Activated naive CD4-positive, alpha-beta T cell treated with anti-CD3 and anti-CD28 coated beads, Interleukin-2, amount 10 ng/mL, durations not matched to agents 7 days and 5 days (primary cell): ENCODE measurements around the gene MUS81.
A peak's percentile ranks its signal among the peaks of the same experiment; 100 is the strongest.

Experiments
- CTCF ChIA-PET: fragments of 350-600 bp; sonication (Branson Sonifier 250); formaldehyde crosslinking; loops from one replicate; lab custom pipeline; 2021; ENCODE audit warnings: antibody characterized with exemption; lab: Charles Lee
- DNase-seq: peaks from one replicate; pipeline ENCODE4 v3.0.0-alpha.2; 2020
- H3K27ac Mint-ChIP-seq: one replicate; pipeline ENCODE4 v1.8.0; 2021; ENCODE audit warnings: mild to moderate bottlenecking, moderate library complexity, mixed read lengths
- H3K27me3 Mint-ChIP-seq: one replicate; pipeline ENCODE4 v1.8.0; 2021; ENCODE audit warnings: mild to moderate bottlenecking, mixed read lengths
- H3K36me3 Mint-ChIP-seq: one replicate; pipeline ENCODE4 v1.8.0; 2021; ENCODE audit warnings: mixed read lengths
- H3K4me1 Mint-ChIP-seq: one replicate; pipeline ENCODE4 v1.8.0; 2021; ENCODE audit warnings: mixed read lengths
- H3K4me3 Mint-ChIP-seq: one replicate; pipeline ENCODE4 v1.8.0; 2021; ENCODE audit warnings: mild to moderate bottlenecking, moderate library complexity, mixed read lengths
- H3K9me3 Mint-ChIP-seq: one replicate; pipeline ENCODE4 v1.8.0; 2021; ENCODE audit warnings: mixed read lengths

MUS81 gene

DNA sequence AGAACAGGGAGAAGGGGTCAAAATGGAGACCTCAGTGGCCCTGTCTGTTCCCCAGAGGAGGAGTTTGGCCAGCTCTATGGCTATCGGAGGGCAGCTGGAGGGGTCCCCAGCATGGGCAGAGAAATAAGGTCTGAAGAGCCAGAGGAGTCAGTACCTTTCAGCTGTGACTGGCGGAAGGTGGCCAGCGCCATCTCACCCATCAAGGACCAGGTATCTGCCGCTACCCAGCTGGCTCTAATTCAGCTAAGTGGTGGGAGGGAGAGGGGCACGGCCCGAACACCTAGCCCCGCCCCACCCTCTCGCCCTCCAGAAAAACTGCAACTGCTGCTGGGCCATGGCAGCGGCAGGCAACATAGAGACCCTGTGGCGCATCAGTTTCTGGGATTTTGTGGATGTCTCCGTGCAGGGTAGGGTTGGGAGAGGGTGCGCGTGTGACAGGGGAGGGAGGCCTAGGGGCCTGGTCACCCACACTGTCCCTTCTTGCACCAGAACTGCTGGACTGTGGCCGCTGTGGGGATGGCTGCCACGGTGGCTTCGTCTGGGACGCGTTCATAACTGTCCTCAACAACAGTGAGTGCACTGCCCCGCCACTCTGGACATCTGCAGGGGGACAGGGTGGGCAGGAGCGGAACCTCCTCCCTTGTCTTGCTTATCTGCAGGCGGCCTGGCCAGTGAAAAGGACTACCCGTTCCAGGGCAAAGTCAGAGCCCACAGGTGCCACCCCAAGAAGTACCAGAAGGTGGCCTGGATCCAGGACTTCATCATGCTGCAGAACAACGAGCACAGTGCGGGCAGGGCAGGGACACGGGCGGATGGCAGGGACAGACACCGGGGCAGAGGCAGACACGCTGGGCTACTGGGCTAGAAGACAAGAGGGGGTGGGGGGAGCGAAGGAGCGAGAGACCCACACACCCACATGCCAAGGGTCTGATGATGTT is 22.2 kb downstream of the MUS81 start:
- DNase-seq: no peak
- H3K36me3 Mint-ChIP-seq: peaks cover 31% of the 10 kb centered on the region
- H3K27me3 Mint-ChIP-seq: no peaks in the 10 kb centered on the region

DNA sequence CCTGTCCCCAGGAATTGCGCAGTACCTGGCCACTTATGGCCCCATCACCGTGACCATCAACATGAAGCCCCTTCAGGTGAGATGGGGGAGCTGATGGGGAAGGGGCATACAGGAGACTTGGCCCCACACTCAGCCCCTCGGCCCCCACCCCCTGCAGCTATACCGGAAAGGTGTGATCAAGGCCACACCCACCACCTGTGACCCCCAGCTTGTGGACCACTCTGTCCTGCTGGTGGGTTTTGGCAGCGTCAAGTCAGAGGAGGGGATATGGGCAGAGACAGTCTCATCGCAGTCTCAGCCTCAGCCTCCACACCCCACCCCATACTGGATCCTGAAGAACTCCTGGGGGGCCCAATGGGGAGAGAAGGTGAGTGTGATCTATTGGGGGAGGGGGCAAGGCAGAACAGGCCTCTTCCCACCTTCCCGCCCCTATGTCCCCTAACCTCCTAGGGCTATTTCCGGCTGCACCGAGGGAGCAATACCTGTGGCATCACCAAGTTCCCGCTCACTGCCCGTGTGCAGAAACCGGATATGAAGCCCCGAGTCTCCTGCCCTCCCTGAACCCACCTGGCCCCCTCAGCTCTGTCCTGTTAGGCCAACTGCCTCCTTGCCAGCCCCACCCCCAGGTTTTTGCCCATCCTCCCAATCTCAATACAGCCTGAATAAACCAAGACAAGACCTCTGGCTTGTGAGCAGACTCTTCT is 23.0 kb downstream of the MUS81 start:
- Mint-ChIP-seq H3K4me3 (no peak overlapping the region), H3K27ac (no peak overlapping the region), H3K36me3 (peaks cover 34% of the 10 kb centered on the region), H3K27me3 (no peaks in the 10 kb centered on the region), H3K9me3 (no peaks in the 10 kb centered on the region), H3K4me1 (peaks cover 70% of the 10 kb centered on the region)
- no peak for DNase-seq
- CTCF ChIA-PET: interaction anchor here (0.7 to 10.9 kb wide), 13 partner anchors 9 to 171 kb away, joined by 3 to 142 read pairs (median 14); partner anchors contain the start of genes CFL1, FOSL1, KAT5 and MUS81

More for the DNA sequence above, 22.2 kb downstream of the MUS81 start:
- H3K27ac Mint-ChIP-seq: peak overlapping the region; percentile 16
- CTCF ChIA-PET: interaction anchor here (1.4 to 10.9 kb wide), 6 partner anchors 8 to 106 kb away, joined by 4 to 142 read pairs (median 57); partner anchors contain the start of genes CCDC85B, CFL1, FOSL1 and MUS81
- no peak overlapping the region for H3K4me3 Mint-ChIP-seq
- no peaks in the 10 kb centered on the region for H3K9me3 Mint-ChIP-seq
- peaks cover 68% of the 10 kb centered on the region for H3K4me1 Mint-ChIP-seq

DNA sequence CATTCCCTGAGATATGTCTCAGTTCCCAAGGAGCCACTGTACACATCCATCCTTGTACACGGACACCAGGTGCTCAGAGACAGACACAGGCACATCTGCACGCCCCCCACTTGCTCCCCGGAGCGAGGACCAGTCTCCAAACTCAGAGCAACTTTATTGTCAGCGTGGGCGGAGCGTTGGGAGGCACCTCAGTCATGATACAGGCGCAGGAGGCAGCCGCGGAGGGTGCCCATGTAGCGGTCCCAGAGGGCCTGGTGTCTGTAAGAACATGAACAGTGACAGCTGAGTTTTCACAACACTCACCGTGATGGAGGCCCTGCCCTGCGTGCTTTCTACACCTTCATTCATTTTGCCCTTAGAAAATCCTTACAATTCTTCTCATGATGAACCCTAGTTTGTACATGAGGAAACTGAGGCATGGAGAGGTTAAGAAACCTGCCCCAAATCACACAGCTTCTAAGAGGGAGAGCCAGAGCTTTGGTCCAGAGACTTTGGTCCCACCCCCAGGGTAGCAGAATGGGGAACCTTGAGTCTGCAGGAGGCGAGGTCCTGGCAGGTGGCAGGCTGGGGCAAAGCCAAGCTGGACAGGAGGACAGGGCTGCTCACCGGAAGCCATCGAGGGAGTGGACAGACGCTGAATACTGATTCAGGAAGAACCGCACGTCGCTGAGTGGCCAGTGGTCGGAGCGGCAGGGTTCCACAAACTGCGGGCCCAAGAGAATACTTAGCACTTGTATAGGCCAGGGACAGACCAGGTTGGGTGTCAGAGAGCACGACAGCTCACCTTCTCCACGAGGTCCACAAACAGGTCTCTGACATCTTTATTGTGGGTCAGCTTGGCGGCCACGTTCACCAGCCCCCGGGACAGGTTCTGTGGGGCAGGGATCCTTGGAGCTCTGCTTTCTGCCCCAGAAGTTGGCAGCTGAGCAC is 23.8 kb downstream of the MUS81 start:
- DNase-seq: no peak
- H3K36me3 Mint-ChIP-seq: peaks cover 35% of the 10 kb centered on the region
- no peak overlapping the region for H3K4me3 Mint-ChIP-seq
- H3K27me3 Mint-ChIP-seq: no peaks in the 10 kb centered on the region
- CTCF ChIA-PET: interaction anchor here (0.6 to 10.9 kb wide), 34 partner anchors 10 to 172 kb away, joined by 3 to 142 read pairs (median 6); partner anchors contain the start of genes C11orf68, CATSPER1, CFL1 and FOSL1
- no peaks in the 10 kb centered on the region for H3K9me3 Mint-ChIP-seq
- H3K4me1 Mint-ChIP-seq: peaks cover 71% of the 10 kb centered on the region
- H3K27ac Mint-ChIP-seq: peak overlapping the region; percentile 58

DNA sequence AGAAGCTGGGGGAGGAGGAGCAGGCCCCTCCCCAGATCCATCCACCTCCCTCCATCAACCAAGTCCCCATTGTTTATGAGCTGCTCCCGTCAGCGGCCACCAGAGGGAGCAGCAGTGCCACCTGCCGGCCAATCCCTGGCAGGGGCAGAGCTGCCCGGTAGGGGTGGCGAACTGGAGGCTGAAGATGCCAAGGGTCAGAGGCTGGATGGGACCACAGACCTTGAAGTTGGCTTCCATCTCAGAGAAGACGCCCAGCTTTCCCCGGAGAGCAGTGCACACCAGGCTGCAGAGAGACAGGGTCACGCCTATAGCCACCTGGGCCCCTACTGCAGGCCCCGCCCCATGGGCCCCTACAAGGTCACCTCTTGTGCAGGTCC is 24.5 kb downstream of the MUS81 start:
- Mint-ChIP-seq H3K36me3 (peaks cover 35% of the 10 kb centered on the region), H3K4me3 (no peak overlapping the region), H3K27ac (peak overlapping the region; percentile 58), H3K4me1 (peaks cover 71% of the 10 kb centered on the region), H3K27me3 (no peaks in the 10 kb centered on the region), H3K9me3 (no peaks in the 10 kb centered on the region)
- peak; percentile 88 for DNase-seq
- CTCF ChIA-PET: interaction anchor here (0.6 to 10.9 kb wide), 35 partner anchors 8 to 173 kb away, joined by 3 to 142 read pairs (median 7); partner anchors contain the start of genes C11orf68, CATSPER1, CFL1 and FOSL1

DNA sequence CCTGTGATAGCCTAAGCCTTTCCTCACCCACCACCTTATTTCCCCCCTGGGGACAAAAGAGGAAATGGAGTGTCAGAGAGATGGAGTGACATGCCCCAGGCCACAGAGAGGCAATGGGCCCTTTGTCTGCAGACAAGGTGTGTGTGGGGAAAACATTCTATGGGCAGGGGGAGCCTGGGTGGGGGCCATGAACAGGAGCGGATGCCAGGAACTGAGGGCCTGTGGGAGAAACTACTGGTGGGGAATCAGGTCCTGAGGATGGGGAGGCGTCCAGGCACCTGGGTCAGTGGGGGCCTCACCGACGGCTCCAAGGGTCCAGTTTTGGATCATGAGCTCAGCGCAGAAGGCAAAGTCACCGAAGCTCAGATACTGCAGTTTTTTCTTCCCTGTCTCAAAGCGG is 25.0 kb downstream of the MUS81 start:
- peak overlapping the region; percentile 58 for H3K27ac Mint-ChIP-seq
- H3K27me3 Mint-ChIP-seq: no peaks in the 10 kb centered on the region
- CTCF ChIA-PET: interaction anchor here (0.8 to 10.9 kb wide), 33 partner anchors 8 to 173 kb away, joined by 3 to 142 read pairs (median 7); partner anchors contain the start of genes BANF1, C11orf68, CATSPER1 and CFL1
- no peak overlapping the region for H3K4me3 Mint-ChIP-seq
- no peaks in the 10 kb centered on the region for H3K9me3 Mint-ChIP-seq
- H3K4me1 Mint-ChIP-seq: peaks cover 72% of the 10 kb centered on the region
- DNase-seq: no peak
- peaks cover 35% of the 10 kb centered on the region for H3K36me3 Mint-ChIP-seq

DNA sequence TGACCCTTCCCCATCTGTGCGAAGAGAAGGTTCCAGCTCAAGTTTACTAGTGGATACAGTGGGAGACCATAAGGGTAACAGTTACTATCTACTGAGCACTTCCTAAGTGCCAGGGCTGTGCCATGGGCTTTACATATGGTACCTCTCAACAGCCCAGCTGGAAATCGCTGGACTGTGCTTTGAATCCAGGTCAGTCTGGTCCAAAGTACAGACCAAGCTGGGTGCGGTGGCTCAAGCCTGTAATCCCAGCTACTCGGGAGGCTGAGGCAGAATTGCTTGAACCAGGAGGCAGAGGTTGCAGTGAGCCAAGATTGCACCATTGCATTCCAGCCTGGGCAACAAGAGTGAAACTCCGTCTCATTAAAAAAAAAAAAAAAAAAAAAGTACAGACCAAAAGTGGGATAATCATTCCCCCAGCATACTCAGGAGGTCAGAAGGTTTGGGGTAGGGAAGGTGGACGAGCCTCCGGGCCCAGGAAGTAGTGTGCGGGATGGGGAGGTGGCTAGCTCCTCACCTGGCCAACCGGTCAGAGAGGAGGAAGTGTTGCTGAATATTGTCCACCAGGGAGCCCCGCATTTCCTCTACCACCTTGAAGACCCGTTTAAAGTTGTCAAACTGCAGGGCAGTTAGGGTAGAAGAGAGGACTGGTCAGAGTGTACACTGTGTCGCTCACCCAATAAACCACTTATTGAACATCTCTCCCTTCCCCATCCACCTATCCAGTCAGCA is 25.7 kb downstream of the MUS81 start:
- CTCF ChIA-PET: interaction anchor here (0.8 to 10.9 kb wide), 22 partner anchors 8 to 174 kb away, joined by 3 to 142 read pairs (median 10); partner anchors contain the start of genes BANF1, CATSPER1, CFL1 and EIF1AD
- Mint-ChIP-seq H3K4me1 (peaks cover 66% of the 10 kb centered on the region), H3K27me3 (no peaks in the 10 kb centered on the region), H3K9me3 (no peaks in the 10 kb centered on the region), H3K27ac (no peak overlapping the region), H3K4me3 (peak overlapping the region; percentile 96), H3K36me3 (peaks cover 35% of the 10 kb centered on the region)
- DNase-seq: no peak

DNA sequence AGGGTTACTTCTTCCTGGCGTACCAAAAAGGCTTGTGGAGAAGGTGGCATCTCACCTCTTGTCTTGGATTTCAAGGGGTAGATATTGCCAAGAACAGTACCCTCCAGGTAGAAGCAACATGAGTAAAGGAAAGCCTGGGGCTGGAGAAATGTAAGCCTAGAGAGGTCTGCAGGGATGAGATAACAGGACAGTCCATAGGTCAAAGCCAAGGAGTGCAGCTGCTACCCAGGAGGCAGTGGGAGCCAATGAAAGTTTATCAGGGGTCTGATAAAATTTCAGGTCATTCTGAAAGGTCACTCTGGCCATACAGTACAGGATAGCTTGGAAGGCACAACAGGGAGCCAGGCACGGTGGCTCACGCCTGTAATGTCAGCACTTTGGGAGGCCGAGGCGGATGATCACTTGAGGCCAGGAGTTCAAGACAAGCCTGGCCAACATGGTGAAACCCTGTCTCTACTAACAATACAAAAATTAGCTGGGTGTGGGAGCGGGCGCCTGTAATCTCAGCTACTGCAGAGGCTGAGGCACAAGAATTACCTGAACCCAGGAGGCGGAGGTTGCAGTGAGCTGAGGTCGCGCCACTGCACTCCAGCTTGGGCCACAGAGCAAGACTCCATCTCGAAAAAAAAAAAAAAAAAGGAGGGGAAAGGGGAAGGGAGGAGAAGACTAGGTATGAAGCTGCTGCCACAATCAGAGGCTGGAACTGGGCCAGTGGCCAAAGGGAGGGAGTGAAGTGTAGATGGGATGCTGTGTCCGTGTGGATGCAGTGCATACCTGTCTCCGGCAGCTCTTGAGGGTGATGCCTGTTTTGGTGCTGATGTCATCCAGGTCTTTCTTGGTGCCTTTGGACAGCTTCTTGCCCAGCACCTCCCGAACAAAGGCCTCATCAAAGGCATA is 26.8 kb downstream of the MUS81 start:
- Mint-ChIP-seq H3K4me1 (peaks cover 63% of the 10 kb centered on the region), H3K36me3 (peaks cover 35% of the 10 kb centered on the region), H3K27me3 (no peaks in the 10 kb centered on the region), H3K4me3 (peak overlapping the region; percentile 96), H3K27ac (peak overlapping the region; percentile 76), H3K9me3 (no peaks in the 10 kb centered on the region)
- no peak for DNase-seq
- CTCF ChIA-PET: interaction anchor here (0.7 to 10.9 kb wide), 13 partner anchors 9 to 176 kb away, joined by 3 to 142 read pairs (median 7); partner anchors contain the start of genes CFL1, FOSL1, KAT5 and MUS81

DNA sequence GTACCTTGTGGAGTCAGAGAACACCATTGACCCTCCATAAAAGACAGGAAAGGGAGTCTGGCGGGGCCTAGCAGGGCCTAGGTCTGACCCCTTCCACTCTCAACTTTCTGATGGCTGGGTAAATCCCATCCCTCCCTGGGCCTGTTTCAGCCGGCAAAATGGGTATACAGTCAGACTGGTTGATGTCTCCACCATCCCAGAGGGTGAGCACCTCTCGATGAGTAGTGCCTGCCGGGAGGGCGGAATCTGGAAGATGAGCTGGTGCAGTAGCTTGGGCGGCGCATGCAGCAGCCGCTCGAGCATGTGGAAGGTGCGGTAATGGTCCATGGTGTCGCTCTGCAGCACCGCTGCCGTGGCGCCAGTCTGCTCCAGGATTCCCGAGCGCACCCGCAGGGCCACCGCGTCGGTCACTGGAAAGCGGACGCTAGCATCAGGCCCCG is 27.5 kb downstream of the MUS81 start:
- no peaks in the 10 kb centered on the region for H3K9me3 Mint-ChIP-seq
- peak overlapping the region; percentile 94 for H3K27ac Mint-ChIP-seq
- peak overlapping the region; percentile 96 for H3K4me3 Mint-ChIP-seq
- no peak for DNase-seq
- CTCF ChIA-PET: interaction anchor here (0.7 to 10.9 kb wide), 21 partner anchors 10 to 176 kb away, joined by 3 to 142 read pairs (median 6); partner anchors contain the start of genes C11orf68, CFL1, FOSL1 and KAT5
- H3K27me3 Mint-ChIP-seq: no peaks in the 10 kb centered on the region
- peaks cover 41% of the 10 kb centered on the region for H3K36me3 Mint-ChIP-seq
- peaks cover 69% of the 10 kb centered on the region for H3K4me1 Mint-ChIP-seq

DNA sequence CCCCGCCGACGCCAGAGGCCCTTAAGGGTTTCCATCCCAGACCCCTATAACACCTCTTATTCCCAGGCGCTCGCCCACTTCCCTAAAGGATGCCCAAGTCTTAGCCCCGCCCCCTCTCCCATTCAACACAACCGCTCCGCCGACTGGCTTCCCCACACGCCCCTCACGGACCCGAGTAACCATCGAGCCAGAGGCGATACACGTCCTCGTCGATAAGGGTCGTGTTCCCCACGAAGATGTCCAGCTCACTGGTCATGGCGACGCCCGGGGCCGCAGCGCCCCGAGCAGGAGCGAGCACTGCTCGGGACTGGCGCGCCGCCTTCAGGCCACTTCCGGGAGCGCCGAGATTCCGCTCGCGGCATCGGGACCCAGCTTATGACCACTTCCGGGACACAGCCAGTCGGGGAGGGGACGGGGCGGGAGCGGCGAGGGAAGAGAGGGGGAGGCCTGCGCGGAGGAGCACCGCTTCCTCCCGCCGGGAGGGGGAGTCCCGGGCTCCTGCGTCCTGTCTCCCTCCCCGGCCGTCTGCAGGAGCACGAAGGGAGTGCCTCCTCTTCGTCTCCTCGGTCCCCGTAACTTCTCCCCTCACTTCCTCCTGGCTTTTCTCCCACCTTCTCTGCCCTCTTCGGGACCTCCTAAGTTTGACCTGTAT is 28.1 kb downstream of the MUS81 start, which contains the start of gene FIBP:
TSS of gene FIBP (minus strand) at position 309 of the 652 bp plus-strand sequence. CDS start at position 256, 53 bp downstream.
- H3K4me1 Mint-ChIP-seq: peaks cover 74% of the 10 kb centered on the region
- H3K36me3 Mint-ChIP-seq: peaks cover 41% of the 10 kb centered on the region
- CTCF ChIA-PET: interaction anchor here (0.6 to 10.9 kb wide), 25 partner anchors 9 to 193 kb away, joined by 3 to 142 read pairs (median 5); partner anchors contain the start of genes C11orf68, CFL1, FOSL1 and KAT5
- no peaks in the 10 kb centered on the region for H3K9me3 Mint-ChIP-seq
- H3K27me3 Mint-ChIP-seq: no peaks in the 10 kb centered on the region
- DNase-seq: peak; percentile 98
- peak within 1 kb of the TSS; percentile 94 for H3K27ac Mint-ChIP-seq
- peak within 1 kb of the TSS; percentile 96 for H3K4me3 Mint-ChIP-seq

DNA sequence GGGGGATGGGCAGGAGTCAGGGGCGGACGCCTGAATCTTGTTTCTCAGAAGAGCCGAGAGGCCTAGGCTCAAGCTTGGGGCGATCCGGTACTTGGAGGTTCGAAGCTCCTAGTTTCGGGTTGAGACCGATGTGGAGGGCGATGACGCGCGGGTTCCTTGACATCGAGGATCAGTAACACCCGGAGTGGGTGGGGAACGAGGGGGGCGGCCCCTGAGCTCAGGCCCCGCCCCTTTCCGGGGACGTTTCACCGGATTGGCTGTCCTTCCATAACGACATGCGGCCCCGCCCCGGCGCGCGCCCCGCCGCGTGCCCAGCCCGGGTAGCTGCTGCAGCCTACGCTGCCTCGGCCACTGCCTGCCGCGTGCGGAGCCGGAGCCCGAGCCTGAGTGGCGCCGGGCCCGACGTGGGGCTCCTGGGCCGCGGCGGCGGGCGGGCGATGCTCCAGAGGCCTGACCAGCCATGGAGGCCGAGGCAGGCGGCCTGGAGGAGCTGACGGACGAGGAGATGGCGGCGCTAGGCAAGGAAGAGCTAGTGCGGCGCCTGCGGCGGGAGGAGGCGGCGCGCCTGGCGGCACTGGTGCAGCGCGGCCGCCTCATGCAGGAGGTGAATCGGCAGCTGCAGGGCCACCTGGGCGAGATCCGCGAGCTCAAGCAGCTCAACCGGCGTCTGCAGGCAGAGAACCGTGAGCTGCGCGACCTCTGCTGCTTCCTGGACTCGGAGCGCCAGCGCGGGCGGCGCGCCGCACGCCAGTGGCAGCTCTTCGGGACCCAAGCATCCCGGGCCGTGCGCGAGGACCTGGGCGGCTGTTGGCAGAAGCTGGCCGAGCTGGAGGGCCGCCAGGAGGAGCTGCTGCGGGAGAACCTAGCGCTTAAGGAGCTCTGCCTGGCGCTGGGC is 30.3 kb downstream of the MUS81 start, which contains the start of gene CCDC85B:
TSS of gene CCDC85B (plus strand) at position 350 of the 895 bp plus-strand sequence. CDS start at position 461, 111 bp downstream.
- CTCF ChIA-PET: interaction anchor here (0.7 to 10.9 kb wide), 18 partner anchors 7 to 179 kb away, joined by 3 to 142 read pairs (median 3); partner anchors contain the start of genes AP5B1, BANF1, CFL1 and EIF1AD
- peak within 1 kb of the TSS; percentile 94 for H3K27ac Mint-ChIP-seq
- H3K4me3 Mint-ChIP-seq: peak within 1 kb of the TSS; percentile 96
- H3K27me3 Mint-ChIP-seq: no peaks in the 10 kb centered on the region
- no peaks in the 10 kb centered on the region for H3K9me3 Mint-ChIP-seq
- DNase-seq: peak; percentile 99
- peaks cover 75% of the 10 kb centered on the region for H3K4me1 Mint-ChIP-seq
- peaks cover 25% of the 10 kb centered on the region for H3K36me3 Mint-ChIP-seq
